Measurements from ENCODE around the gene MNX1. TPM values are rescaled to one million over a fixed set of nuclear protein-coding genes. Genes with fewer than 3 reads are reported as not detected.

Gene MNX1
- polyA plus RNA-seq, 1 experiment: not detected

GRCh38 chr7:157033483-157034473 lies 23.3 kb upstream of the MNX1 start:
- Histone ChIP-seq H3K4me3 (ENCODE audit: low read depth, low read length) (no peak overlapping the region), H3K27ac (ENCODE audit: low read depth, low read length) (no peak overlapping the region), H3K27me3 (ENCODE audit: control insufficient read depth, insufficient read depth, low read length) (peaks cover 7% of the 10 kb centered on the region), H3K9me3 (ENCODE audit: control insufficient read depth, insufficient read depth, low read length) (no peaks in the 10 kb centered on the region)
- no peak for TF ChIP-seq CTCF (IDR thresholded peaks at IDR 0.05; ENCODE audit: low read depth, low read length)
- ChIA-PET CTCF (no interaction called here), POLR2A (no interaction called here)
- no peak for DNase-seq (ENCODE audit: low read depth, low spot score)

GRCh38 chr7:157032644-157033482 lies 22.4 kb upstream of the MNX1 start:
- CTCF ChIA-PET: no interaction called here
- no peak for DNase-seq (ENCODE audit: low read depth, low spot score)

GRCh38 chr7:157032128-157032527 lies 21.7 kb upstream of the MNX1 start:
- H3K9me3 ChIP-seq (ENCODE audit: control insufficient read depth, insufficient read depth, low read length): no peaks in the 10 kb centered on the region
- no peak for DNase-seq (ENCODE audit: low read depth, low spot score)
- no peak for TF ChIP-seq CTCF (IDR thresholded peaks at IDR 0.05; ENCODE audit: low read depth, low read length)
- POLR2A ChIA-PET: no interaction called here
- H3K27me3 ChIP-seq (ENCODE audit: control insufficient read depth, insufficient read depth, low read length): peaks cover 7% of the 10 kb centered on the region
- CTCF ChIA-PET: no interaction called here
- H3K27ac ChIP-seq (ENCODE audit: low read depth, low read length): no peak overlapping the region
- no peak overlapping the region for H3K4me3 ChIP-seq (ENCODE audit: low read depth, low read length)

More at GRCh38 chr7:157032644-157033482, 22.4 kb upstream of the MNX1 start:
- Histone ChIP-seq H3K4me3 (ENCODE audit: low read depth, low read length) (no peak overlapping the region), H3K27me3 (ENCODE audit: control insufficient read depth, insufficient read depth, low read length) (peaks cover 7% of the 10 kb centered on the region), H3K9me3 (ENCODE audit: control insufficient read depth, insufficient read depth, low read length) (no peaks in the 10 kb centered on the region), H3K27ac (ENCODE audit: low read depth, low read length) (no peak overlapping the region)
- no peak for TF ChIP-seq CTCF (IDR thresholded peaks at IDR 0.05; ENCODE audit: low read depth, low read length)
- POLR2A ChIA-PET: no interaction called here

- no peak for TF ChIP-seq CTCF (IDR thresholded peaks at IDR 0.05; ENCODE audit: low read depth, low read length)
- no peak for DNase-seq (ENCODE audit: low read depth, low spot score)
- Histone ChIP-seq H3K4me3 (ENCODE audit: low read depth, low read length) (no peak overlapping the region), H3K27me3 (ENCODE audit: control insufficient read depth, insufficient read depth, low read length) (peaks cover 24% of the 10 kb centered on the region), H3K9me3 (ENCODE audit: control insufficient read depth, insufficient read depth, low read length) (no peaks in the 10 kb centered on the region), H3K27ac (ENCODE audit: low read depth, low read length) (no peak overlapping the region)
- POLR2A ChIA-PET: no interaction called here
- CTCF ChIA-PET: interaction anchor here (0.6 kb wide), 1 partner anchor 33 kb away, joined by 7 read pairs; no protein-coding TSS in a partner anchor
Measured at GRCh38 chr7:157028199-157028903, 17.9 kb upstream of the MNX1 start.
